Caco-2 (cell line): ENCODE results near the gene RHOBTB1. TPM values are rescaled to one million over a fixed set of nuclear protein-coding genes. Genes with fewer than 3 reads are reported as not detected.

ENCODE experiments used
- BruUV-seq: library from RNA; stranded (reverse); fragments of 400-500 nt; replicated peaks from 2 replicates; lab custom pipeline; 2021; lab: Mats Ljungman, UMichigan
- CTCF ChIA-PET: fragments of 300-600 bp; sonication (Branson Sonifier 250); formaldehyde crosslinking; loops from one replicate; lab custom pipeline; 2022; ENCODE audit warnings: antibody characterized with exemption; lab: Charles Lee
- POLR2A ChIA-PET: fragments of 300-600 bp; sonication (Branson Sonifier 250); formaldehyde crosslinking; loops from one replicate; lab custom pipeline; 2022; ENCODE audit warnings: antibody characterized with exemption; lab: Charles Lee
- DNase-seq, 2 experiments: peaks; one replicate each; pipeline versions ENCODE4 v3.0.0 to v3.0.0-alpha.2; 2020 to 2022
- H3K27me3 ChIP-seq: replicated peaks from 2 replicates; pipeline ENCODE4 v1.6.0; 2011; ENCODE audit warnings: low read length; ENCODE audit not compliant: control insufficient read depth, insufficient read depth
- H3K36me3 ChIP-seq: 2 replicates; pipeline ENCODE4 v1.5.1; 2011; ENCODE audit warnings: low read length; ENCODE audit not compliant: control insufficient read depth, insufficient read depth
- H3K4me1 ChIP-seq: fragments of 250-450 bp; sonication (Bioruptor Pico); 2 replicates; pipeline ENCODE4 v1.5.1; 2020; ENCODE audit warnings: mild to moderate bottlenecking
- H3K4me3 ChIP-seq: 2 replicates; pipeline ENCODE4 v1.5.1; 2011; ENCODE audit warnings: low read depth, mild to moderate bottlenecking, control low read depth, low read length
- H3K9me3 ChIP-seq: fragments of 250-450 bp; sonication (Bioruptor Pico); 2 replicates; pipeline ENCODE4 v1.5.1; 2020; ENCODE audit warnings: mild to moderate bottlenecking, moderate library complexity
- H3K27ac Mint-ChIP-seq: one replicate; pipeline ENCODE4 v1.8.0; 2022; ENCODE audit warnings: mixed read lengths; ENCODE audit not compliant: unreplicated experiment
- H3K27me3 Mint-ChIP-seq: one replicate; pipeline ENCODE4 v1.8.0; 2022; ENCODE audit warnings: mixed read lengths; ENCODE audit not compliant: insufficient read depth, unreplicated experiment
- H3K36me3 Mint-ChIP-seq: one replicate; pipeline ENCODE4 v1.8.0; 2022; ENCODE audit warnings: mild to moderate bottlenecking, mixed read lengths; ENCODE audit not compliant: insufficient read depth, unreplicated experiment
- H3K4me1 Mint-ChIP-seq: one replicate; pipeline ENCODE4 v1.8.0; 2022; ENCODE audit warnings: low read depth, mixed read lengths; ENCODE audit not compliant: unreplicated experiment
- H3K4me3 Mint-ChIP-seq: one replicate; pipeline ENCODE4 v1.8.0; 2022; ENCODE audit warnings: mild to moderate bottlenecking, moderate library complexity, mixed read lengths; ENCODE audit not compliant: unreplicated experiment
- H3K9me3 Mint-ChIP-seq: one replicate; pipeline ENCODE4 v1.8.0; 2022; ENCODE audit warnings: mixed read lengths; ENCODE audit not compliant: unreplicated experiment
- intact Hi-C: fragments of 100-400 bp; cut with micrococcal nuclease; formaldehyde crosslinking; loops from one replicate; pipeline ENCODE4 v1.10.0; 2022; ENCODE audit not compliant: unreplicated experiment
- total RNA-seq: library from RNA; stranded (reverse); gene quantifications from 2 replicates; pipeline ENCODE4 v1.2.3, GENCODE V29; 2022
- TF ChIP-seq, protein P1 (sequence below), 2 experiments: fragments of 200-600 bp in 1 of 2; IDR thresholded peaks; 1 replicate in 1 of 2; 2 replicates in 1 of 2; pipeline versions ENCODE4 v1.5.1 to v1.8.0; 2011 to 2022; ENCODE audit warnings: antibody characterized with exemption in 1 of 2, control low read depth in 1 of 2, inconsistent platforms in 1 of 2, low read depth in 1 of 2, low read length in 1 of 2, mild to moderate bottlenecking in 1 of 2, moderate library complexity in 1 of 2; ENCODE audit not compliant: insufficient read depth in 1 of 2, severe bottlenecking in 1 of 2, unreplicated experiment in 1 of 2

Gene RHOBTB1
- total RNA-seq, 1 experiment from 2014 or later = 19.9 TPM

GRCh38 chr10:60990663-60991062 lies 46.7 kb upstream of the RHOBTB1 start:
- Mint-ChIP-seq H3K9me3 (peaks cover 12% of the 10 kb centered on the region), H3K27me3 (peaks cover 4% of the 10 kb centered on the region), H3K4me1 (peaks cover 33% of the 10 kb centered on the region), H3K4me3 (no peak overlapping the region), H3K36me3 (no peaks in the 10 kb centered on the region), H3K27ac (no peak overlapping the region)
- peaks cover 21% of the 10 kb centered on the region for H3K4me1 ChIP-seq
- TF ChIP-seq, protein P1, sequence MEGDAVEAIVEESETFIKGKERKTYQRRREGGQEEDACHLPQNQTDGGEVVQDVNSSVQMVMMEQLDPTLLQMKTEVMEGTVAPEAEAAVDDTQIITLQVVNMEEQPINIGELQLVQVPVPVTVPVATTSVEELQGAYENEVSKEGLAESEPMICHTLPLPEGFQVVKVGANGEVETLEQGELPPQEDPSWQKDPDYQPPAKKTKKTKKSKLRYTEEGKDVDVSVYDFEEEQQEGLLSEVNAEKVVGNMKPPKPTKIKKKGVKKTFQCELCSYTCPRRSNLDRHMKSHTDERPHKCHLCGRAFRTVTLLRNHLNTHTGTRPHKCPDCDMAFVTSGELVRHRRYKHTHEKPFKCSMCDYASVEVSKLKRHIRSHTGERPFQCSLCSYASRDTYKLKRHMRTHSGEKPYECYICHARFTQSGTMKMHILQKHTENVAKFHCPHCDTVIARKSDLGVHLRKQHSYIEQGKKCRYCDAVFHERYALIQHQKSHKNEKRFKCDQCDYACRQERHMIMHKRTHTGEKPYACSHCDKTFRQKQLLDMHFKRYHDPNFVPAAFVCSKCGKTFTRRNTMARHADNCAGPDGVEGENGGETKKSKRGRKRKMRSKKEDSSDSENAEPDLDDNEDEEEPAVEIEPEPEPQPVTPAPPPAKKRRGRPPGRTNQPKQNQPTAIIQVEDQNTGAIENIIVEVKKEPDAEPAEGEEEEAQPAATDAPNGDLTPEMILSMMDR (IDR thresholded peaks at IDR 0.05; ENCODE audit: insufficient read depth in 1 of 2, low read depth in 1 of 2, low read length in 1 of 2, severe bottlenecking in 1 of 2, unreplicated experiment in 1 of 2) = no peak
- intact Hi-C loops = no loop called here
- BruUV-seq = no TSS peak
- 0 out of 2 replicates have a peak, but pooled peaks cover 2% of the 10 kb centered on the region for H3K36me3 ChIP-seq
- H3K4me3 ChIP-seq = no peak overlapping the region
- no peaks in the 10 kb centered on the region for H3K27me3 ChIP-seq
- no peak for DNase-seq
- ChIA-PET POLR2A (no interaction called here), CTCF (no interaction called here)
- no peaks in the 10 kb centered on the region; the same call in 1 of the 2 replicates for H3K9me3 ChIP-seq

GRCh38 chr10:60989400-60989876 lies 45.5 kb upstream of the RHOBTB1 start:
- H3K36me3 ChIP-seq = 0 out of 2 replicates have a peak, but pooled peaks cover 2% of the 10 kb centered on the region
- H3K27me3 ChIP-seq = no peaks in the 10 kb centered on the region
- no peak overlapping the region for H3K4me3 Mint-ChIP-seq
- POLR2A ChIA-PET = interaction anchor here (0.8 kb wide), 1 partner anchor 79 kb away, joined by 11 read pairs; no protein-coding TSS in a partner anchor
- TF ChIP-seq, protein P1 (IDR thresholded peaks at IDR 0.05; ENCODE audit: insufficient read depth in 1 of 2, low read depth in 1 of 2, low read length in 1 of 2, severe bottlenecking in 1 of 2, unreplicated experiment in 1 of 2) = no peak
- peaks cover 33% of the 10 kb centered on the region for H3K4me1 Mint-ChIP-seq
- H3K27me3 Mint-ChIP-seq = peaks cover 4% of the 10 kb centered on the region
- no TSS peak for BruUV-seq
- H3K36me3 Mint-ChIP-seq = no peaks in the 10 kb centered on the region
- CTCF ChIA-PET = no interaction called here
- H3K27ac Mint-ChIP-seq = no peak overlapping the region
- DNase-seq = no peak
- H3K9me3 ChIP-seq = no peaks in the 10 kb centered on the region; the same call in 1 of the 2 replicates
- intact Hi-C loops = no loop called here
- peaks cover 12% of the 10 kb centered on the region for H3K9me3 Mint-ChIP-seq
- H3K4me1 ChIP-seq = peaks cover 21% of the 10 kb centered on the region
- no peak overlapping the region for H3K4me3 ChIP-seq

- intact Hi-C loops = no loop called here
- TF ChIP-seq, protein P1 (IDR thresholded peaks at IDR 0.05; ENCODE audit: insufficient read depth in 1 of 2, low read depth in 1 of 2, low read length in 1 of 2, severe bottlenecking in 1 of 2, unreplicated experiment in 1 of 2) = no peak
- no peak overlapping the region for H3K27ac Mint-ChIP-seq
- no TSS peak for BruUV-seq
- H3K4me1 Mint-ChIP-seq = peaks cover 19% of the 10 kb centered on the region
- DNase-seq = no peak
- no peak overlapping the region for H3K4me3 Mint-ChIP-seq
- Histone ChIP-seq H3K4me1 (peaks cover 5% of the 10 kb centered on the region), H3K36me3 (0 out of 2 replicates have a peak, but pooled peaks cover 2% of the 10 kb centered on the region), H3K9me3 (no peaks in the 10 kb centered on the region; the same call in 1 of the 2 replicates), H3K4me3 (no peak overlapping the region), H3K27me3 (no peaks in the 10 kb centered on the region)
- POLR2A ChIA-PET = interaction anchor here (0.6 kb wide), 1 partner anchor 15 kb away, joined by 3 read pairs; no protein-coding TSS in a partner anchor
- peaks cover 12% of the 10 kb centered on the region for H3K9me3 Mint-ChIP-seq
- H3K27me3 Mint-ChIP-seq = peaks cover 4% of the 10 kb centered on the region
- H3K36me3 Mint-ChIP-seq = no peaks in the 10 kb centered on the region
- CTCF ChIA-PET = no interaction called here
Measured at GRCh38 chr10:60986791-60987190, 42.8 kb upstream of the RHOBTB1 start.
